HEK293T (cell line): ENCODE data around the gene FBXO24.

ENCODE experiments used
- ELF4 ChIP-seq: fragments of 450-650 bp; IDR thresholded peaks from 2 replicates; pipeline ENCODE4 v1.6.1; 2017; ENCODE audit warnings: antibody characterized with exemption
- FOXM1 ChIP-seq: fragments of 450-650 bp; IDR thresholded peaks from 2 replicates; pipeline ENCODE4 v1.6.1; 2017; ENCODE audit warnings: mild to moderate bottlenecking, borderline replicate concordance
- LEF1 ChIP-seq: fragments of 450-650 bp; IDR thresholded peaks from 2 replicates; pipeline ENCODE4 v1.6.1; 2017; ENCODE audit warnings: mild to moderate bottlenecking, borderline replicate concordance
- SP1 ChIP-seq: fragments of 450-650 bp; IDR thresholded peaks from 2 replicates; pipeline ENCODE4 v1.6.1; 2017

GRCh38 chr7:100620804-100621203 is 34.7 kb downstream of the FBXO24 start:
- TF ChIP-seq SP1 (no peak), ELF4 (no peak), FOXM1 (no peak), LEF1 (no peak)
